Measurements from ENCODE around the gene GON4L.
A peak's percentile ranks its signal among the peaks of the same experiment; 100 is the strongest.
"Not testable (repeated sequence)": the region's sequence is repeated elsewhere in the genome, so short reads cannot be mapped to it uniquely, and the experiment has no call there.

GON4L gene, protein sequence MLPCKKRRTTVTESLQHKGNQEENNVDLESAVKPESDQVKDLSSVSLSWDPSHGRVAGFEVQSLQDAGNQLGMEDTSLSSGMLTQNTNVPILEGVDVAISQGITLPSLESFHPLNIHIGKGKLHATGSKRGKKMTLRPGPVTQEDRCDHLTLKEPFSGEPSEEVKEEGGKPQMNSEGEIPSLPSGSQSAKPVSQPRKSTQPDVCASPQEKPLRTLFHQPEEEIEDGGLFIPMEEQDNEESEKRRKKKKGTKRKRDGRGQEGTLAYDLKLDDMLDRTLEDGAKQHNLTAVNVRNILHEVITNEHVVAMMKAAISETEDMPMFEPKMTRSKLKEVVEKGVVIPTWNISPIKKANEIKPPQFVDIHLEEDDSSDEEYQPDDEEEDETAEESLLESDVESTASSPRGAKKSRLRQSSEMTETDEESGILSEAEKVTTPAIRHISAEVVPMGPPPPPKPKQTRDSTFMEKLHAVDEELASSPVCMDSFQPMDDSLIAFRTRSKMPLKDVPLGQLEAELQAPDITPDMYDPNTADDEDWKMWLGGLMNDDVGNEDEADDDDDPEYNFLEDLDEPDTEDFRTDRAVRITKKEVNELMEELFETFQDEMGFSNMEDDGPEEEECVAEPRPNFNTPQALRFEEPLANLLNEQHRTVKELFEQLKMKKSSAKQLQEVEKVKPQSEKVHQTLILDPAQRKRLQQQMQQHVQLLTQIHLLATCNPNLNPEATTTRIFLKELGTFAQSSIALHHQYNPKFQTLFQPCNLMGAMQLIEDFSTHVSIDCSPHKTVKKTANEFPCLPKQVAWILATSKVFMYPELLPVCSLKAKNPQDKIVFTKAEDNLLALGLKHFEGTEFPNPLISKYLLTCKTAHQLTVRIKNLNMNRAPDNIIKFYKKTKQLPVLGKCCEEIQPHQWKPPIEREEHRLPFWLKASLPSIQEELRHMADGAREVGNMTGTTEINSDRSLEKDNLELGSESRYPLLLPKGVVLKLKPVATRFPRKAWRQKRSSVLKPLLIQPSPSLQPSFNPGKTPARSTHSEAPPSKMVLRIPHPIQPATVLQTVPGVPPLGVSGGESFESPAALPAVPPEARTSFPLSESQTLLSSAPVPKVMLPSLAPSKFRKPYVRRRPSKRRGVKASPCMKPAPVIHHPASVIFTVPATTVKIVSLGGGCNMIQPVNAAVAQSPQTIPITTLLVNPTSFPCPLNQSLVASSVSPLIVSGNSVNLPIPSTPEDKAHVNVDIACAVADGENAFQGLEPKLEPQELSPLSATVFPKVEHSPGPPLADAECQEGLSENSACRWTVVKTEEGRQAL (N-terminal part only)

DNA sequence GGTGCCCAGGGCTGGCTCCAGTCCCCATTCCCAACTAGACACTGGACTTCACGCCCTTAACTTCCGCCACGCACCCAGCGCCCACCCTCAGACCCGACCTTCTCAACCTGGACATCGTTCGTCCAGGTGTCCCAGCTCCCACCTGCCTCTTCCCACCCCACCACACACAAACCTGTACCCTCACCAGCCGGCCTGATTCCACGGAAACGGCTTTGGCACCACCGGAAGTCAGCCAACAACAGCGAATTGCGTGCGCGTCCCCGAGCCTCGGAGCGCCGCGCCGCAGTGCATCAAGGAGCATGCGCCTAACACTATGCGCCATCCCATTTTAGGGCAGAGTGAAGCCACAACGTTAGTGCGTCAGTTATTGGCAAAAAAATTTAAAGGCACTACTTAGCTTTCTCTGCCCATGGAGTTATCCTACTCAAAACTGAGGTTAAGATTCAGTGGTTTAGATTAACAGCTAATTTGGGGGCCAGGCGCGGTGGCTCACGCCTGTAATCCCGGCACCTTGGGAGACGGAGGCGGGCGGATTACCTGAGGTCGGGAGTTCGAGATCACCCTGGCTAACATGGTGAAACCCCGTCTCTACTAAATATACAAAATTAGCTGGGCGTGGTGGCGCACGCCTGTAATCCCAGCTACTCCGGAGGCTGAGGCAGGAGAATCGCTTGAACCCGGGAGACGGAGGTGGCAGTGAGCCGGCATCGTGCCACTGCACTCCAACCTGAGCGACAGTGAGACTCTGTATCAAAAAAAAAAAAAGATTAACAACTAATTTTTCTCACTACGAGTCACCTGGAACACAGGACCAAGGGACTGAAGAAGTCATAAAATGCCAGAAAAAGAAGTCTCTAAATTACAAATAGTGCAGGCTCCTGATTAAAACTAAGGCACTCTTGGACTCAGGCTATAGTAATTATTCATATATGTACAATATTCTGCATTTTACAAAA, at the start of gene GON4L:
TSS of gene GON4L (minus strand) at position 240 of the 956 bp plus-strand sequence. CDS start 3,434 bp downstream, outside the sequence.
- peak; percentile 90 to 91 for DNase-seq

DNA sequence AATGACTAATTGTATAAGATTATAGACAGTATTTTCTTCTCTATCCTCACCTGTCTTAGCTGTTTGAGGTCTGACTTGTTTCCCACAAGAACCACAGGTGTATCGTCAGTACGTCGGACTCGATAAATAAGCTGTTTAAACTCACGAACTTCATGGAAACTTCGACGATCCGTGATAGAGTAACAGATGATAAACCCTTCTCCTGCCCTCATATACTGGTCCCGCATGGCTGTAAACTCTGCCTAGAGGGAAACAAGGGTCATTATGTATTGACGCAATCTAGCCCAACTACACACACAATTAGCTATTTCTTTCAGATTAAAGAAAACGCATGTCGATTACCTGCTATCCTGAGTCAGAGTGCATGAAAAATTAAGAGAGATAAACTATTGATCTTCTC, 47.2 kb upstream of the GON4L start:
- no peak for DNase-seq

DNA sequence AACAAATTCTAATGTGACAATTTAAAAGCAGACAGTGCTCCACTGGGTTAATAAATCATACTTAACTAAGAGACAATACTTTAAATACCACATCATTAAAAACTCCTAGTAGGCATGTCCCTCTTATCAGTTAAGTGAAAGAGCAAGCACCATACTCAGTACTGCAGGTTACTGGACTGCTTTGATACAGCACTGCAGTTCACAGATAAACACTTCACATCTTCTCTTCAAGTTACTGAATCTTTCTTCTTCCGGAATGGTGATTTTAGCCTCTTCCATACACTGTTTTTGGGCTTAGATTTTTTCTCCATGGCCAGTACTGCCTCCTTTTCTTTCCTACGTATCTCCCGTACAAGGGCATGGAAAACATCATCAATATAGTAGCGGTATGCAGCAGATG, 43.1 kb upstream of the GON4L start:
- DNase-seq, result no peak

DNA sequence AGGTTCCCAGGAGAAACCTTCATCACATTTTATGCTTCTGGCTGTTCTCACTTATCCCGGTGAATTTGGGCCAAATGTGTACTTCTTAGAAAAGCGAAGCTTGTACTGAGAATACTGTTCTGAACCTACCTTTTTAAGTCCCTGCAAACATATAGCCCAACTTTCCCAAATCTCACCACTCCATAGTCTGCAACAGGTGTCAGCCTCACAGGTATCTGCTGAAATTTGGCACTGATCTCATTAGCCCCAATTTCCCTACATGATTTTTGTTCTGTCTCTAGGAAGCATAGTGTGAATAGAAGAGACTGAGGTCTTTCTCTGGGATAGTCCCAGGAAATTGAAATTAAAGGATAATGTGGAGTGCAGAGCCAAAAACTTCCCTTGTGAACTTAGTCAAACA, 42.7 kb upstream of the GON4L start:
- no peak for DNase-seq

DNA sequence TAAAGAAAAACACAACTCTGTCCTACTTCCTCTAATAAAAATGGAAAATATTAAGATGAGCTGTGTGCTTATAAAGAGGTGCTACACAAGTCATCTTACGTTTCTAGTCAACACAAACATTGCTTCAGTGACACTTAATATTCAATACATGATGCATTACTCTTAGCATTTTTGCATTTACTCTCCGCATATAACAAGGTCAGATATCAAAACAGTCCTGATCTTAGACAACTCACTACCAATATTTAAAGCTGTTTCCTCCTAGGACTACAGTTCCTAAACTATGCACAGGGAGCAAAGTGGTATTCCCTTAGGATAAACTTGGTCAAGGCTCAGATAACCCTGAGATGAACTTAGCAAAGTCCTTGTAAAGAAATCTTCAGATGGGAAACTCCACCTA, 41.9 kb upstream of the GON4L start:
- DNase-seq, result no peak

DNA sequence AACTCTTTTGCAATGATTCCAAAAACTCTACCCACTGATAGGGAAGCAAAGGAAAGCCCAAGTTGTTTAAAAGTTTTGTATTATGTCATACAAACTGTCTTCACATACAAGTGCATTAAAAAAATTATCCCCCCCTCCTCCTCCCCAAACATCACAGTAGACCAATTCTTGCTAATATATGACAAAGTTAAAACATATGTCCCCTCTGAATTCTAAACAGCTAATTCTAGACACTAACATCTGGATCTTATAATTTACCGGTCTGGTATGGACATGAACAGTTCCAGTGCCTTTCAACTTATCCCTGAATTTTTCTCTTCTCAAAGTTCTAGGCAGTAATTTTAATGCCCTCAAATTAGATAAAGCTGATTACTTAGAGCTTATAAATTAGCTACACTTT, 40.7 kb upstream of the GON4L start:
- no peak for DNase-seq

DNA sequence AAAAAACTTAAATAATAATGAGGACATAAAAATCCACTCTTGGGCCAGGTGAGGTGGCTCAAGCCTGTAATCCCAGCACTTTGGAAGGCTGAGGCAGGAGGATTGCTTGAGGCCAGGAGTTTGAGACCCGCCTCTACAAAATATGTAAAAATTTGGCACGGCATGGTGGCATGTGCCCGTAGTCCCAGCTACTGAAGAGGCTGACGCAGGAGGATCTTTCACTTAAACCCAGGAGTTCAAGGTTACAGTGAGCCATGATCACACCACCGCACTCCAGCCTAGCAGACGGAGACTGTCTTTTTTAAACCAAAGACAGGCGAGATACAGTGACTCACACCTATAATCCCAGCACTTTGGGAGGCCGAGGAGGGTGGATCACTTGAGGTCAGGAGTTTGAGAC, 39.5 kb upstream of the GON4L start:
- DNase-seq, result not testable (repeated sequence)

DNA sequence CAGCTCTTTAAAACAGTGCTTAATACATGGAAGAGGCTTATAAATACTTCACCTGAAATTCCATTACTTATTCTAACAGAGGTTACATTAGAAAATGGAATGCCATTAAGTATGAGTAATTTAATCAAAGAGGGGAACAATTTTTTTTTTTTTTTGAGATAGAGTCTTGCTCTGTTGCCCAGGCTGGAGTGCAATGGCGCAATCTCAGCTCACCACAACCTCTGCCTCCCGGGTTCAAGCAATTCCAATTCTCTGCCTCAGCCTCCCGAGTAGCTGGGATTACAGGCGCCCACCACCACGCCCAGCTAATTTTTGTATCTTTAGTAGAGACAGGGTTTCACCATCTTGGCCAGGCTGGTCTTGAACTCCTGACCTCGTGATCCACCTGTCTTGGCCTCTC, 38.6 kb upstream of the GON4L start:
- DNase-seq, result not testable (repeated sequence)

DNA sequence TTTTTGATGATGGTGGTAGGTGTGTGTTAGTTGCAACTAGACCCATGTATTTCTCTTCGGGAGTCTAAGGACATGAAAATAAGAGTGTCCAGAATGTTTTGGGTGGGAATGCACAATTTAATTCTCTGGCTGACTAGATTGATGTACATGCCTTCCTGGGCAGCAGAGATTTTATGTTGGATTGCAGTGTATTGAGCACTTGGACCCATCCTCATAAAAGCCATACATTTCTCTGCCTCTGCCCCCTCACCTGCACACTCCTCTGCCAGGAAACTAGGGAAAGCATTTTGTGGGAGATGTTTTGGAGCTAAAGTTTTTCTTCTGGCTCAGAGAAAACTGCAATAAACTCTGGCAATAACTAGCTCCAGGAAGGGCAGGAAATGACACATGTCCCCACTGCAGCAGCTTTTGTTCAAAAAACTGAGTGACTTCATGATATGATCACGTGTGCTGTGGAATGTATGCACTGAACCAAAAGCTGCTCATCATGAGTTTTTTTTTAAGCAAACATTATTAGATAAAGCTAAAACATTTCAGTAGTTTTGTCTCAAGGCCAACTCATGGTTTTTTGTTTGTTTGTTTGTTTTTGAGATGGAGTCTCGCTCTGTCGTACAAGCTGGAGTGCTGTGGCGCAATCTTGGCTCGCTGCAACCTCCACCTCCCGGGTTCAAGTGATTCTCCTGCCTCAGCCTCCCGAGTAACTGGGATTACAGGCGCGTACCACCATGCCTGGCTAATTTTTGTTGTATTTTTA, 36.6 kb upstream of the GON4L start:
- DNase-seq, result peak; percentile 29 to 51

DNA sequence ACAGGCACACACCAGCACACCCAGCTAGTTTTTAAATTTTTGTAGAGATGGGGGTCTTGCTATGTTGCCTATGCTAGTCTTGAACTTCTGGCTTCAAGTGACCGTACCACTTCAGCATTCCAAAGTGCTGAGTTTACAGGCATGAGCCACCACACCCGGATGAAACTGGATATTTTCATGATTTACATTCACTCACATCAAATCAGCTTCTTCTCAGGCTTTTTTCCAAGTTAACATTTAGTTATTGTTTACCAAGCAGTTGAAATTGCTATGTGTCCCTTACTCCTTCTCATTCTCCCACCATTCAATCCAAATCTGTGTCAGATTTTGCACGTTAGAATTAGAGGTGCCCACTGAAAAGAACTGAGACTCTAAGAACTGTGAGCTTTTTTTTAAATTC, 35.8 kb upstream of the GON4L start:
- DNase-seq, result no peak

DNA sequence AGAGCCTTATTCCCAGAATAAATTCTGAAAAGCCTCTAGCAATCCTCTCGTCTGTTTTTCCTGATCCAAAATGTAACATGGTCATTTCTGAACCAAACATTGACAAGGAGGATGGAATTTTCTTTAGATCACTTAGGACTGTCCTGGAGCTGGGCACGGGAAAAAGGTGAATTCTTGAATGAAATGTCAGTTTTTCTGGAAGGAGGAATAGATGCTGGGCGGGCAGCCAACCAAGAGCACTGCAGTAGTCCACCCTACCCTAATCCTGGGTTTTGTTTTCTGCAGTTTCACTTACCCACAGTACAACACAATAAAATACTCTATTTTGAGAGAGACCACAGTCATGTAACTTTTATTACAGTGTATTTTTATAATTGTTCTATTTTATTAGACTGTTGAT, 33.2 kb upstream of the GON4L start:
- no peak for DNase-seq

DNA sequence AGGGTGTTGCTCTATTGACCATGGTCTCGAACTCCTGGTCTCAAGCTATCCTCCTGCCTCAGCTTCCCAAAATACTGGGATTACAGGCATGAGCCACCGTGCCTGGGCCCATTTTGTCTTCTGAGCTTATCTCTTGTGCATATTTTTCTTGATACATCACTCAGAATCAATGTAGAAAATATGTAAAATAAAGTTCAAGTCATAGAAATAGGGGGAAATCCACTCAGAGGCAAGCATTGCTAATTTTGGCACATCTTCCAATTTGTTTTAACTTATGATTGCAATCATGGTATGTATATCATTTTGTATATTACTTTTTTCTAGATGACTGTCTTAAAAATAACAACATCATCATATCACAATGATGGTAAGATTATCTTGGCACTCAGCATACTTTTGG, 32.6 kb upstream of the GON4L start:
- no peak for DNase-seq

DNA sequence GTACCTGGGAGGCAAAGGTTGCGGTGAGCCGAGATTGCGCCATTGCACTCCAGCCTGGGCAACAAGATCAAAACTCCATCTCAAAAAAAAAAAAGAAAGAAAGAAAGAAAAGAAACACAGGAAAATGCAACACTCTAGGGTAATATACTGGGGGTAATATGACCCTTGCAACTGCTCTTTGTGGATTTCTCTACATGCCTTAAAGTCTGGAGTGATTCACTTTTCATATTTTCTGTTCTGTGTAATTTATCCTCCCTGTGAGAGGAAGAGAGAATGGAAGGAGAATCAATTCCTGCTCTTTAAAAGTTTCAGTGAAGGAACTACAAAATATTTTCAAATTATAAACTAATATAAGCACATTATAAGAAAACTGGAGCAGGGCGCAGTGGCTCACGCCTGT, 31.5 kb upstream of the GON4L start:
- no peak for DNase-seq

DNA sequence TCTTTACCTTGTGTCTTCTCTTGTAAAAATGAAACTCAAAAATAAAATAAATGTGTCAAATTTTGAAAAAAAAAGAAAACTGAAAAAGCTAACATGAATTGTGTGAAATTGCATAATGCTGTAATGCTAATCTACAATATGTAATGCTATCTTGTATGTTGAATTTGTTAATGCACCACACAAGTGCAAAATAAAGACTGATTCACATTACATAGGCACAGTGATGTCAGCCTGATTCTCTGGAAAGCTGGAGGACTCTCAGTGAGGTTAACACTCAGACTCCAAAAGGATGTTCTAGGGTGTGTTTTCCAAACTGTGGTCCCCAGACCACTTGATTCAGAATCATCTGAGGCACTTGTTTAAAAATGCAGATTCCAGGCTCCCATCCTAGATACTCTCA, 28.0 kb upstream of the GON4L start:
- no peak for DNase-seq

DNA sequence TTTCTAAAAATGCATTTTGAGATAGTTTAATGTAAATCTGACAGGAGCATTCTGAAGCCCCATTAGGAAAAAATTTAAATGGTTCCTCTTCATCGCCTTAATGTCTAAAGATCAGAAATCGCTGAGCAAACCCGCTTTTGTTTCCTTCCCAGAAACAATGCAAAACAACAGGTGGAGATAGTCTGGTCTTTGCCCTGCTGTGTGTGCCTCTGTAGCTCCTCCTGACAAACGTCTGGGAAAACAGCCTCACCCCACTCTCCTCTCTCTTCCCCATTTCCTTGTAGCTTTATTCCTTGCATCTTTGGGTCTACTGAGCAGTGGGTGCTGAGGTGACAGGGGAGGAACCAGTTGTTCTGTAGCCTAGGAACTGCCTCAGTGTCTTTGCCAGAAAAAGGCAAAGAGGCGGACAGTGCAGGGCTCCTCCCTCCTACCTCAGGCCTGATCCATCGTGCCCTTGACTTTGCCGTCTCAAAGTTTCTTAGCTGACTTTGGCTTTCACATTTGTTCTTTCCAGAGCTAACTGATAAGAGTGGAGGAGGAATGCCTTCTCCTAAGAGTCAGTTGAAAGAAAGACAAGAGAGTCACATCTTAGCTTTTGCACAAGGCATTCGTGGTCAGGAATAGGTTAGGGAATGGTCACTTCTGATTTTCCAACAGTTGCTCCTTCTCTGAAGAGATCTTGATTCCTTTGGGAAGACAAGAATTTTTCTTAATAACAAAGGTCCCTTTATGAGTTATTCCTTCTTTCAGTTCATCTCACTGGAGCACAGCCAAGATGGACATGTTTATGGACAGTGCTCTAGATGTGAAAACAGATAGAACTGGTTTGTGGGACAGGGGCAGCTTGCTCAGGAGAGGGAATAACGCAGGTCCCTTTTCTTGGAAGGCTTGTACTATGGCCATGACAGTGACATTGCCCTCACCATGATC, 27.3 kb upstream of the GON4L start:
- no peak for DNase-seq

DNA sequence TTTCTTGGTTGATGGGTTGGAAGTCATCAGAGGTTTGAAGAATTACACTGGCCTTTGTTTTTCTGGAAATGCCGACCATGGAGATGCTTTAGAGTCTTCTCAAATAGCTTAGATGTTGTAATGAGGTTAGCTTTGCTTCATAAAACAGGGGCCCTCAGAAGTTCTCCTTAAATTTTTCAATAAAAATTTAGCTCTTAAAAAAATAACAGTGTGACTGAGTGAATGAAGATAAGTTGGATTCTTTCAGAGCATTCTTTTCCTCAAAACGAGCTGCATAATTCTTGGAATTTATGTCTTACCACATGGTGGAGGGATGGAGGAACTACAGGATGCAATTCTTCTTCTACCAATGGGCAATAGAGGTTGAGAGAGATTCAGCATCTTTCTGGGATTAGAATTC, 25.8 kb upstream of the GON4L start:
- no peak for DNase-seq

DNA sequence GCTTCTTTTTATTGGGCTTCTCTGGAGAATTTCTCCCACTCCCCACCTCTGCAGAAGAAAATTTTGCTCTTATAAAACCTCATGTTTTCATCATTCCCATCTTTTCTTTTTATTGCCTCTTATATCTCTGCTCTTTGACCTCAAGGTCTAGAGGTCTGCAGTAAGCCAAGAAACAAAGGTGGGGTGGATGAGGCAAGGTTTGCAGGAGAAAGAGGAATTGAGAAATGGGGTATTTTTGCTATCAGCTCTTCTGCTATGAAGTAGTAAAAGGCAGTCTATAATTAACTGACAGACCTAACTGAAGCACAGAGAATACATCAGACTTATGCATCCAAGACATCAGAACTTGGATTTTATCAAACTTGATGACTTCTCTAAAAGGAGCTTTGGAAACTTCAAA, 25.2 kb upstream of the GON4L start:
- DNase-seq, result no peak

DNA sequence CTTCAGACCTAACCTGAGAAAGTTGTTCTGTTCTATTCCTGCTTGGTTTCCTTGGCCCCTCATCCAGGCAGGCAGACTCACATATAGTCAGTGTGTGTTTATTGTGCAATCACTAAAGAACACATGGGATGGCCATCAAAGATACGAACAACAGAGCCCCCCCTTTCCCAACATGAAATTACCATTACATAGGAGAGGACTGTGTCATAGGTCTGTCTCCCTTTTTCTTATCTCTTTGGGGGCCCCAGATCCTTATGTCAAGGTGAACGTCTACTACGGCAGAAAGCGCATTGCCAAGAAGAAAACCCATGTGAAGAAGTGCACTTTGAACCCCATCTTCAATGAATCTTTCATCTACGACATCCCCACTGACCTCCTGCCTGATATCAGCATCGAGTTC, 23.9 kb upstream of the GON4L start:
- DNase-seq, result no peak

DNA sequence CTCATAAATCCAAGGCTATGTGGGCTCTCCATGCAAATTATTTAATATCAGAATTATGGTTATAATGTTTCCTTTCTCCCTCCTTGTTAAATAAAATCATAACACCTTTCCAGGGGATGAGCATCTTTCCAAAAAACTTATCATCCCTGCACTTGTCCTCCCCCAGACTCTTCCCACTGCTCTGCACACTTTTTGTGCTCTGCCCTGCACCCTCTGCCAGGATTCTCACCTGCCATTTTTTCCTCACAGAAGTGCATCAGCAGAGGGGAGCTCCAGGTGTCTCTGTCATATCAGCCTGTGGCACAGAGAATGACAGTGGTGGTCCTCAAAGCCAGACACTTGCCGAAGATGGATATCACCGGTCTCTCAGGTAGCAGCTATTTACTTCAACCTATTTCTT, 23.2 kb upstream of the GON4L start:
- no peak for DNase-seq

DNA sequence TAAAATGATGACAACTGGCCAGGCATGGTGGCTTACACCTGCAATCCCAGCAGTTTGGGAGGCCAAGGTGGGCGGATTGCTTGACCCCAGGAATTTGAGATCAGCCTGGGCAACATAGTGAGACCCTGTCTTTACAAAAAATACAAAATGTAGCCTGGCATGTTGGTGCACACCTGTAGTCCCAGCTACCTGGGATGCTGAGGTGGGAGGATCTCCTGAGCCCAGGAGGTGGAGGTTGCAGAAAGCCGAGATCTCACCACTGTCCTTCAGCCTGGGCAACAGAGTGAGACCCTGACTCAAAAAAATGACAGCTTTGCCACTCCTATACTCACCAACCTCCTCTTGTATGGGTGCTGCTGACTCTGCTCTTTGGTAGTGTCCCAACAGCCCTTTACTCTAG, 20.9 kb upstream of the GON4L start:
- no peak for DNase-seq

Measured in AML-193 (cell line).